A549 (cell line): ENCODE results near the gene GRID1. TPM values are rescaled to one million over a fixed set of nuclear protein-coding genes. Genes with fewer than 3 reads are reported as not detected.

Experiments used
- ATAC-seq, 2 experiments: fragments of 200-7000 bp in 1 of 2; fragments of >200 bp in 1 of 2; cut with Nextera tagmentation in 1 of 2; cut with Tn5 transposase in 1 of 2; 3 replicates each; pipeline versions ENCODE4 v1.8.0 to v1.9.1; 2018 to 2020; ENCODE audit warnings: mild to moderate bottlenecking in 1 of 2, moderate library complexity in 1 of 2
- CTCF ChIA-PET: fragments of 300-600 bp; sonication (Branson Sonifier 250); formaldehyde crosslinking; extraction: SDS; loops from one replicate; lab custom pipeline; 2021; ENCODE audit warnings: antibody characterized with exemption, inconsistent platforms; lab: Yijun Ruan, JAX
- POLR2A ChIA-PET: fragments of 350-600 bp; formaldehyde crosslinking; extraction: SDS; loops from one replicate; lab custom pipeline; 2021; ENCODE audit warnings: antibody characterized with exemption, inconsistent platforms; lab: Yijun Ruan, JAX
- DNase-seq, 2 experiments: peaks; one replicate each; pipeline versions ENCODE4 v3.0.0 to v3.0.0-alpha.2; 2011 to 2016; ENCODE audit warnings: low read depth in 1 of 2, low spot score in 1 of 2
- FAIRE-seq: peaks from 2 replicates; lab custom pipeline; 2011; peaks lifted over from hg19 to GRCh38; lab: Jason Lieb, UNC
- H3K27ac ChIP-seq, 2 experiments: fragments of >200 bp; sonication (Bioruptor Twin); formaldehyde crosslinking; 3 replicates each; pipeline ENCODE4 v1.5.1; 2016 to 2017
- H3K4me1 ChIP-seq: fragments of >200 bp; sonication (Bioruptor Twin); formaldehyde crosslinking; 3 replicates; pipeline ENCODE4 v1.6.1; 2016
- H3K4me2 ChIP-seq: fragments of >200 bp; sonication (Bioruptor Twin); formaldehyde crosslinking; 3 replicates; pipeline ENCODE4 v1.6.1; 2016
- H3K4me3 ChIP-seq: fragments of >200 bp; sonication (Bioruptor Twin); formaldehyde crosslinking; 3 replicates; pipeline ENCODE4 v1.5.1; 2016
- H3K9me3 ChIP-seq: fragments of >200 bp; sonication (Bioruptor Twin); formaldehyde crosslinking; 3 replicates; pipeline ENCODE4 v1.6.1; 2016
- BHLHE40 ChIP-seq: IDR thresholded peaks from 2 replicates; pipeline ENCODE4 v1.6.1; 2012; ENCODE audit warnings: low read depth, low read length, inconsistent platforms
- CEBPB ChIP-seq, 2 experiments: fragments of >200 bp in 1 of 2; sonication (Bioruptor Twin) in 1 of 2; formaldehyde crosslinking in 1 of 2; IDR thresholded peaks; 2 replicates each; pipeline ENCODE4 v1.6.1; 2012 to 2016
- CHD4 ChIP-seq: fragments of 200-600 bp; sonication (generic); IDR thresholded peaks from 2 replicates; pipeline ENCODE4 v1.6.1; 2016; ENCODE audit warnings: antibody characterized with exemption, mild to moderate bottlenecking, borderline replicate concordance
- EHMT2 ChIP-seq: fragments of 200-600 bp; sonication (generic); IDR thresholded peaks from 2 replicates; pipeline ENCODE4 v1.6.1; 2016; ENCODE audit warnings: antibody characterized with exemption, low read depth, mild to moderate bottlenecking, moderate library complexity
- GATA3 ChIP-seq: IDR thresholded peaks from 2 replicates; pipeline ENCODE4 v1.6.1; 2012; ENCODE audit warnings: borderline replicate concordance
- HEYL ChIP-seq: fragments of 250-450 bp; sonication (Bioruptor Pico); IDR thresholded peaks from 2 replicates; pipeline ENCODE4 v1.8.0; 2021; ENCODE audit warnings: mild to moderate bottlenecking, moderate library complexity
- HOXB5 ChIP-seq: fragments of 250-450 bp; sonication (Bioruptor Pico); IDR thresholded peaks from 2 replicates; pipeline ENCODE4 v1.5.0; 2020; ENCODE audit warnings: mild to moderate bottlenecking, moderate library complexity
- NPAS2 ChIP-seq: fragments of 250-450 bp; sonication (Bioruptor Pico); IDR thresholded peaks from 2 replicates; pipeline ENCODE4 v1.8.0; 2022; ENCODE audit warnings: mild to moderate bottlenecking, moderate library complexity, borderline replicate concordance
- NR3C1 ChIP-seq: fragments of >200 bp; sonication (Bioruptor Twin); formaldehyde crosslinking; IDR thresholded peaks from 3 replicates; pipeline ENCODE4 v1.6.1; 2017
- SMC3 ChIP-seq: fragments of >200 bp; sonication (Bioruptor Twin); formaldehyde crosslinking; IDR thresholded peaks from 3 replicates; pipeline ENCODE4 v1.6.1; 2018; ENCODE audit warnings: inconsistent platforms
- TFCP2L1 ChIP-seq: fragments of 250-450 bp; sonication (Bioruptor Pico); IDR thresholded peaks from 2 replicates; pipeline ENCODE4 v1.5.0; 2021; ENCODE audit warnings: mild to moderate bottlenecking
- WGBS: methylation state at CpG from one replicate; pipeline ENCODE4 v1.1.6; 2017; ENCODE audit errors: missing lambda C conversion rate; 5-methylcytosine and 5-hydroxymethylcytosine counted together
- polyA plus RNA-seq, 4 experiments: library from polyadenylated mRNA; depleted of rRNA in 3 of 4; stranded (reverse); fragments of >200 nt; fragmentation: RNase III in 1 of 4; extraction: RNeasy Plus Mini Kit Qiagen cat#74134 plus additional on column Dnase treatment in 1 of 4; gene quantifications; 2 replicates in 3 of 4; 3 replicates in 1 of 4; pipeline ENCODE4 v1.2.3, GENCODE V29; 2011 to 2017
- TF ChIP-seq, protein P1 (sequence below): fragments of >200 bp; sonication (Bioruptor Twin); formaldehyde crosslinking; IDR thresholded peaks from 2 replicates; pipeline ENCODE4 v1.6.1; 2016
- TF ChIP-seq, protein P2 (sequence below): fragments of >200 bp; sonication (Bioruptor Twin); formaldehyde crosslinking; IDR thresholded peaks from 3 replicates; pipeline ENCODE4 v1.5.1; 2016
- TF ChIP-seq, protein P3 (sequence below): fragments of 250-450 bp; sonication (Bioruptor Pico); IDR thresholded peaks from 2 replicates; pipeline ENCODE4 v1.5.0; 2020; ENCODE audit warnings: low read depth, mild to moderate bottlenecking, moderate library complexity

Gene GRID1
- polyA plus RNA-seq, 2 of the 4 experiments (the other 2 are of a cell fraction), result 0.14 to 0.30 TPM

DNA sequence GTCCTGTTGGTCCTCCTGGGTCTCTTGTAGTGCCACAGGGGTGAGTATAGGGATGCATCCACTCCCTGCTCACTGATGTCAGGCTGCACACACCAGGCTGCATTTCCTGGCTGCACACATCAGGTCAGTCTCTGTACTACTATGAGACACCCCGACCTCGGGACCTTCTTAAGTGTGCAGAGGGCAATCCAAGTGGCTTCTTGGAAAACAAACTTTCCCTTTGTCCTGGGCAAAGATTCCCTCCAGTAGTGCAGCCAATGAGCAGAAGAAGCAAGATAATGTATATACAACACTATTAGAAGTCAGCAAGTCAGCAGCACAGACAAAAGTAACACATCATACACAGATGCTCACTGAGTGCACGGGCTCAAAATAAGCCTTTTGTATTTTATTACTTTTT, 493.5 kb downstream of the GRID1 start (continued):
- TF ChIP-seq, protein P1, sequence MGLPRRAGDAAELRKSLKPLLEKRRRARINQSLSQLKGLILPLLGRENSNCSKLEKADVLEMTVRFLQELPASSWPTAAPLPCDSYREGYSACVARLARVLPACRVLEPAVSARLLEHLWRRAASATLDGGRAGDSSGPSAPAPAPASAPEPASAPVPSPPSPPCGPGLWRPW, result no peak
- TF ChIP-seq HEYL (CRISPR knock-in tag) (no peak), TFCP2L1 (CRISPR knock-in tag) (no peak), SMC3 (no peak), BHLHE40 (no peak)
- TF ChIP-seq, protein P2, sequence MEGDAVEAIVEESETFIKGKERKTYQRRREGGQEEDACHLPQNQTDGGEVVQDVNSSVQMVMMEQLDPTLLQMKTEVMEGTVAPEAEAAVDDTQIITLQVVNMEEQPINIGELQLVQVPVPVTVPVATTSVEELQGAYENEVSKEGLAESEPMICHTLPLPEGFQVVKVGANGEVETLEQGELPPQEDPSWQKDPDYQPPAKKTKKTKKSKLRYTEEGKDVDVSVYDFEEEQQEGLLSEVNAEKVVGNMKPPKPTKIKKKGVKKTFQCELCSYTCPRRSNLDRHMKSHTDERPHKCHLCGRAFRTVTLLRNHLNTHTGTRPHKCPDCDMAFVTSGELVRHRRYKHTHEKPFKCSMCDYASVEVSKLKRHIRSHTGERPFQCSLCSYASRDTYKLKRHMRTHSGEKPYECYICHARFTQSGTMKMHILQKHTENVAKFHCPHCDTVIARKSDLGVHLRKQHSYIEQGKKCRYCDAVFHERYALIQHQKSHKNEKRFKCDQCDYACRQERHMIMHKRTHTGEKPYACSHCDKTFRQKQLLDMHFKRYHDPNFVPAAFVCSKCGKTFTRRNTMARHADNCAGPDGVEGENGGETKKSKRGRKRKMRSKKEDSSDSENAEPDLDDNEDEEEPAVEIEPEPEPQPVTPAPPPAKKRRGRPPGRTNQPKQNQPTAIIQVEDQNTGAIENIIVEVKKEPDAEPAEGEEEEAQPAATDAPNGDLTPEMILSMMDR, result no peak
- TF ChIP-seq, all 56 proteins: peak for 0

DNA sequence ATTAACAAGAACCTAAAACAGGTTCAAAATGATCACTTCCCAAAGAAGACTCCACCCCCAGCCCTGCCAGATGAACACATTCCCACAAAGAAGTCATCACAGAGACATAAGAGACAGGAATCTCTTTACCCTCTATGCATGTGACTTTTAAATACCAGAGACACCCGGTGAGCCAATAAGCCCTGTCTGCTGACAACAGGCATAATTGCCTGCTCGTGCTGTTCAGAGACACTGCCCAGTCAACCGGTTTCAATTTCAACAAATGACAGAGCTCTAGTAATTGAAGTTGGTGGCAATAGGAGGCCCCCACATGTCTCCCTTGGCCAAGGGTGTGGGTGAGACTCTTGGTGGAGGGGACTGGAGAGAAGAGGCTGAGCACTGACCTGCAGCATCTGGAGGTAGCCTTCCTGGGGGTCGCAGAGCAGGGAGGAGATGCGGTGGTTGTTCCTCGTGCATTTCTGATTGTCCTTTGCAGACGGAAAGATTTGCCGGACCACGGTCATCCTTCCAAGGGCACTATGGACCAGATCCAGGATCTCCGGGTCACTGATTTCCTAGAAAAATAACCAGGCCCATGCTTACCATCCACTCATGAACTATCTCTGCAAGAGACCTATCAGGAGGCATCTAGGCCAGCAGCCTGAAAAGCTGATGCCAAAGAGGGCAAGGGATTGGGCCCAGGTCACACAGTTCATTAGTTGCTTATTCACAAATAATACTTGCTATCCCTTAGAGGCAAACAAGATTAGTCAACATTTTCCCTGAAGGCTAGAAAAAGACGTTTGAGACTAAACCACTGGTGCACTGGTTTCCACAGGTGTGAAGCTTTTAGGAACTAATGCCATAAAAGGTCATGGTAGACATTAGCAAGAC, 497.7 kb downstream of the GRID1 start:
- 61% methylated on average over 11 of the region's 11 CpGs for WGBS
- no peak overlapping the region for H3K27ac ChIP-seq
- H3K9me3 ChIP-seq, result no peaks in the 10 kb centered on the region
- H3K4me3 ChIP-seq, result no peak overlapping the region
- DNase-seq (no peak), ATAC-seq (no peak), FAIRE-seq (no peak)
- no peaks in the 10 kb centered on the region for H3K4me1 ChIP-seq
- TF ChIP-seq GATA3 (no peak), EHMT2 (no peak), HOXB5 (no peak), NPAS2 (CRISPR knock-in tag) (no peak)
- TF ChIP-seq, all 56 proteins: peak for 0
- POLR2A ChIA-PET, result no interaction called here
- no peak overlapping the region for H3K4me2 ChIP-seq
- CTCF ChIA-PET, result no interaction called here

DNA sequence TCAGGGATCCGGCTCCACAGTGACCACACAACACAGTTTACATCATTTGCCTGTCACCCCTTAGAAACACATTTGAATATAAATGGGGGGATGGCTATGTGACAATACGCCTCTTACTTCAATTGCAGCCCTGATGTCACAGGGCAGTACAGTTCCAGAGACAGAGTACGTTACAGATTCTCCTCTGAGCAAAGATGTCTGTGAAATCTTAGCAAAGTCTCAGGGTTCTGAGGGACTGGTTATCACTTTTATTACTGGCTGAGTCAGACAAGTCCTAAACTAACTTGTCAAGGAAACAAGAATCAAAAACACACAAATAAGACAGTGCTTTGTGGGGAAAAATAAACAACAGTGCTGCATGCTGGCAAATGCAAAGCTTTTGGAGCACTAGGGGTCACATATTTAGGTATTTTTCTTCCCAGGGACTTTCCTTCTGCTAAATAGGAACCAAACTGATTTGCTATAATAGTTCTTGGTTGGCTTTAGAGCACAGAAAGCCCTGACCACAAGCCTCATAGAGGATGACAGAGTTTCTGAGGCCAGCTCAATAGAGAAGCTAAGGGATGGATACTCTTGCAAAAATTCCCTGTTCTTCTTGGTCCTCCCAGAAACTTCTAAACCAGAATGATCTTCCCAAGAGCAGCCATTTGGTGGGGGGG, 501.6 kb downstream of the GRID1 start:
- no peak for TF ChIP-seq CHD4
- TF ChIP-seq, protein P3, sequence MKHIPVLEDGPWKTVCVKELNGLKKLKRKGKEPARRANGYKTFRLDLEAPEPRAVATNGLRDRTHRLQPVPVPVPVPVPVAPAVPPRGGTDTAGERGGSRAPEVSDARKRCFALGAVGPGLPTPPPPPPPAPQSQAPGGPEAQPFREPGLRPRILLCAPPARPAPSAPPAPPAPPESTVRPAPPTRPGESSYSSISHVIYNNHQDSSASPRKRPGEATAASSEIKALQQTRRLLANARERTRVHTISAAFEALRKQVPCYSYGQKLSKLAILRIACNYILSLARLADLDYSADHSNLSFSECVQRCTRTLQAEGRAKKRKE, result no peak
- H3K27ac ChIP-seq, result no peak overlapping the region
- FAIRE-seq, result no peak
- no peaks in the 10 kb centered on the region for H3K4me1 ChIP-seq
- H3K4me2 ChIP-seq, result no peak overlapping the region
- H3K4me3 ChIP-seq, result no peak overlapping the region
- H3K9me3 ChIP-seq, result no peaks in the 10 kb centered on the region
- ATAC-seq, result no peak
- no peak for DNase-seq
- CTCF ChIA-PET, result no interaction called here
- WGBS, result 19% methylated on average over 3 of the region's 3 CpGs
- POLR2A ChIA-PET, result no interaction called here

DNA sequence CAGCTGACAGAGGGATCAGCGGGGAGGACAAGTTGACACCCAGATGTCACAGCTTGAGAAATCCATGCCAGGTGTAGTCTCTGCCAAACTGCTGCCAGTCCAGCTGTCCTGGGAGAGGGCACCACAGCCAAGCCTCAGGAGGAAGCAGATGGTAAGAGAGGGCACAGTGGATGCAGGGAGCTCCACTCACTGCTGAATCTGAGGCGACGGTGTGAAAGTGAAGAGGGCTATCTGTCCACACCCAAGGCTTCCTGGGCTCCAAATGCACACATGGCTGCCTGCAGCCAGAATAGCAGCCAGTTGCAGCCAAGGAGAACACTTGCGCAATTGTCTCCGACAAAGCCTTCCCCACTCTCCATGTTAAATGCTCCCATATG, 502.4 kb downstream of the GRID1 start:
- 73% methylated on average over 5 of the region's 5 CpGs for WGBS
- no peaks in the 10 kb centered on the region for H3K4me1 ChIP-seq
- ATAC-seq (no peak), DNase-seq (no peak), FAIRE-seq (no peak)
- peak in 1 of 2 experiments; percentile 27; a peak in 1 of 4 replicates for TF ChIP-seq CEBPB (IDR thresholded peaks at IDR 0.05)
- TF ChIP-seq NR3C1, result no peak
- ChIA-PET CTCF (interaction anchor here (1.2 kb wide), 1 partner anchor 11 kb away, joined by 5 read pairs; no protein-coding TSS in a partner anchor), POLR2A (no interaction called here)
- H3K4me2 ChIP-seq, result no peak overlapping the region
- H3K27ac ChIP-seq, result no peak overlapping the region
- no peaks in the 10 kb centered on the region for H3K9me3 ChIP-seq
- H3K4me3 ChIP-seq, result no peak overlapping the region
